SW480 (cell line): ENCODE measurements around the gene GOLGA8S.
"Not testable (repeated sequence)": the region's sequence is repeated elsewhere in the genome, so short reads cannot be mapped to it uniquely, and the experiment has no call there.

ENCODE experiments used
- DNase-seq: peaks from one replicate; pipeline ENCODE4 v3.0.0-alpha.2; 2016; ENCODE audit warnings: low spot score

Gene GOLGA8S

GRCh38 chr15:23354448-23354847, at the start of gene GOLGA8S:
TSS of gene GOLGA8S (plus strand) at chr15:23354748. CDS start at chr15:23354810, 62 bp downstream.
- DNase-seq: not testable (repeated sequence)

- not testable (repeated sequence) for DNase-seq
Measured at GRCh38 chr15:23304805-23305204, 49.7 kb upstream of the GOLGA8S start.

- not testable (repeated sequence) for DNase-seq
Measured at GRCh38 chr15:23305921-23306320, 48.6 kb upstream of the GOLGA8S start.

GRCh38 chr15:23311233-23311632, 43.3 kb upstream of the GOLGA8S start:
- DNase-seq: not testable (repeated sequence)

- DNase-seq: not testable (repeated sequence)
Measured at GRCh38 chr15:23334096-23334495, 20.5 kb upstream of the GOLGA8S start, which contains the start of gene GOLGA6L26. TSS of gene GOLGA6L26 (minus strand) at chr15:23334196. CDS start at chr15:23334135, 61 bp downstream.

GRCh38 chr15:23362622-23363021, 8.1 kb downstream of the GOLGA8S start:
- DNase-seq: not testable (repeated sequence)

GRCh38 chr15:23364261-23364660, 9.7 kb downstream of the GOLGA8S start:
- not testable (repeated sequence) for DNase-seq

- no peak for DNase-seq
Measured at GRCh38 chr15:23370578-23370977, 16.0 kb downstream of the GOLGA8S start.

GRCh38 chr15:23371134-23371533, 16.6 kb downstream of the GOLGA8S start:
- not testable (repeated sequence) for DNase-seq

GRCh38 chr15:23371868-23372267, 17.3 kb downstream of the GOLGA8S start:
- not testable (repeated sequence) for DNase-seq

GRCh38 chr15:23372284-23372683, 17.7 kb downstream of the GOLGA8S start:
- DNase-seq: no peak

GRCh38 chr15:23372891-23373600, 18.5 kb downstream of the GOLGA8S start:
- not testable (repeated sequence) for DNase-seq

GRCh38 chr15:23374226-23374625, 19.7 kb downstream of the GOLGA8S start:
- DNase-seq: not testable (repeated sequence)

GRCh38 chr15:23378946-23379345, 24.4 kb downstream of the GOLGA8S start:
- DNase-seq: not testable (repeated sequence)

- DNase-seq: not testable (repeated sequence)
Measured at GRCh38 chr15:23380700-23381099, 26.2 kb downstream of the GOLGA8S start.

GRCh38 chr15:23381192-23381591, 26.6 kb downstream of the GOLGA8S start:
- not testable (repeated sequence) for DNase-seq

- DNase-seq: no peak
Measured at GRCh38 chr15:23384371-23384770, 29.8 kb downstream of the GOLGA8S start.

- DNase-seq: peak; percentile 76
Measured at GRCh38 chr15:23385886-23386430, 31.4 kb downstream of the GOLGA8S start.

- DNase-seq: no peak
Measured at GRCh38 chr15:23387621-23388190, 33.2 kb downstream of the GOLGA8S start.

- DNase-seq: no peak
Measured at GRCh38 chr15:23395030-23395692, 40.6 kb downstream of the GOLGA8S start.

- DNase-seq: no peak
Measured at GRCh38 chr15:23395832-23396231, 41.3 kb downstream of the GOLGA8S start.

- no peak for DNase-seq
Measured at GRCh38 chr15:23397779-23398178, 43.2 kb downstream of the GOLGA8S start.

- not testable (repeated sequence) for DNase-seq
Measured at GRCh38 chr15:23398357-23398756, 43.8 kb downstream of the GOLGA8S start.
